Measurements from ENCODE around the gene SH3RF3. TPM values are rescaled to one million over a fixed set of nuclear protein-coding genes. Genes with fewer than 3 reads are reported as not detected.

Gene SH3RF3
- total RNA-seq, 1 donor from 2014 or later, result 7.4 TPM

- intact Hi-C loops (cut with DNase I), result no loop called here
- ATAC-seq (peak; percentile 68), DNase-seq (no peak)
- Histone ChIP-seq H3K27ac (no peak overlapping the region), H3K36me3 (no peaks in the 10 kb centered on the region), H3K4me1 (peaks cover 9% of the 10 kb centered on the region), H3K27me3 (no peaks in the 10 kb centered on the region), H3K9me3 (no peaks in the 10 kb centered on the region), H3K4me3 (no peak overlapping the region)
- no peak for TF ChIP-seq CTCF (IDR thresholded peaks at IDR 0.05)
Measured at GRCh38 chr2:109304731-109305470, 175.9 kb downstream of the SH3RF3 start.

GRCh38 chr2:109305490-109306167 lies 176.6 kb downstream of the SH3RF3 start:
- Histone ChIP-seq H3K4me3 (no peak overlapping the region), H3K36me3 (no peaks in the 10 kb centered on the region), H3K4me1 (peaks cover 5% of the 10 kb centered on the region), H3K9me3 (no peaks in the 10 kb centered on the region), H3K27ac (no peak overlapping the region), H3K27me3 (no peaks in the 10 kb centered on the region)
- intact Hi-C loops (cut with DNase I), result no loop called here
- DNase-seq, result no peak
- ATAC-seq, result no peak
- TF ChIP-seq CTCF (IDR thresholded peaks at IDR 0.05), result no peak

- Histone ChIP-seq H3K36me3 (no peaks in the 10 kb centered on the region), H3K4me3 (no peak overlapping the region), H3K27me3 (no peaks in the 10 kb centered on the region), H3K4me1 (peaks cover 5% of the 10 kb centered on the region), H3K27ac (no peak overlapping the region), H3K9me3 (no peaks in the 10 kb centered on the region)
- DNase-seq, result no peak
- TF ChIP-seq CTCF (IDR thresholded peaks at IDR 0.05), result no peak
- ATAC-seq, result no peak
- intact Hi-C loops (cut with DNase I), result no loop called here
Measured at GRCh38 chr2:109306190-109306589, 177.2 kb downstream of the SH3RF3 start.

GRCh38 chr2:109311771-109312170 lies 182.8 kb downstream of the SH3RF3 start:
- TF ChIP-seq CTCF (IDR thresholded peaks at IDR 0.05), result no peak
- intact Hi-C loops (cut with DNase I), result no loop called here
- Histone ChIP-seq H3K27ac (no peak overlapping the region), H3K27me3 (no peaks in the 10 kb centered on the region), H3K9me3 (no peaks in the 10 kb centered on the region), H3K4me1 (no peaks in the 10 kb centered on the region), H3K36me3 (no peaks in the 10 kb centered on the region), H3K4me3 (no peak overlapping the region)
- DNase-seq (no peak), ATAC-seq (no peak)

GRCh38 chr2:109312902-109313301 lies 183.9 kb downstream of the SH3RF3 start:
- no peak for TF ChIP-seq CTCF (IDR thresholded peaks at IDR 0.05)
- H3K9me3 ChIP-seq, result no peaks in the 10 kb centered on the region
- DNase-seq, result no peak
- peaks cover 9% of the 10 kb centered on the region for H3K4me1 ChIP-seq
- intact Hi-C loops (cut with DNase I), result no loop called here
- H3K4me3 ChIP-seq, result no peak overlapping the region
- H3K27ac ChIP-seq, result no peak overlapping the region
- ATAC-seq, result no peak
- H3K36me3 ChIP-seq, result no peaks in the 10 kb centered on the region
- H3K27me3 ChIP-seq, result no peaks in the 10 kb centered on the region
